NK-92 (cell line): Measurements from ENCODE around the gene FBXL13.
A peak's percentile ranks its signal among the peaks of the same experiment; 100 is the strongest.
"Not testable (repeated sequence)": the region's sequence is repeated elsewhere in the genome, so short reads cannot be mapped to it uniquely, and the experiment has no call there.

Experiments used
- DNase-seq: peaks from one replicate; lab custom pipeline; 2025; ENCODE audit not compliant: unreplicated experiment; lab: John Stamatoyannopoulos, UW

FBXL13 gene

GRCh38 chr7:103074519-103075336 is at the start of gene FBXL13, which contains the start of gene ARMC10:
Gene FBXL13 (minus strand): TSS chr7:103074796.
Gene ARMC10 (plus strand): TSS chr7:103075140. CDS start chr7:103075273, 133 bp downstream.
- DNase-seq = peak; percentile 29

- DNase-seq = no peak
These were observed 48.9 kb upstream of the FBXL13 start for GRCh38 chr7:103123529-103123928.

DNA sequence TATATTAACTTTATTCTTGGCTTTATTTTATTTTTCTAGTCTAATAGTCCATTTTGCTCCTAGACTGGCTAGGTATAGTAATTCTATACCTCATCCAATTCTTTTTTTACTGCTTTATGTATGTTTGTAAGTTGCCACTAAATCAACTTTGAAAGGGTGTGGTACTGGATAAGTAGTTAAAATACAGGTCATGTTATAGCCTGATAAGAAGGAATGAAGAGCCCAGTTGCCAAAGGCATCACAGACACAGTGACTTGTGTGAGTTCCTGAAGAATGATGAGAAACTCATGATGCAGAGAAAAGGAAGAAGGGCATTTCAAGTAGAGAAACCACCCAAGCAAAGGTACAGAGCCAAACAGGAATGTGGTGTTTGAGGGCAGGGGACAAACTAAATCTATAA is 47.0 kb upstream of the FBXL13 start:
- DNase-seq = no peak

DNA sequence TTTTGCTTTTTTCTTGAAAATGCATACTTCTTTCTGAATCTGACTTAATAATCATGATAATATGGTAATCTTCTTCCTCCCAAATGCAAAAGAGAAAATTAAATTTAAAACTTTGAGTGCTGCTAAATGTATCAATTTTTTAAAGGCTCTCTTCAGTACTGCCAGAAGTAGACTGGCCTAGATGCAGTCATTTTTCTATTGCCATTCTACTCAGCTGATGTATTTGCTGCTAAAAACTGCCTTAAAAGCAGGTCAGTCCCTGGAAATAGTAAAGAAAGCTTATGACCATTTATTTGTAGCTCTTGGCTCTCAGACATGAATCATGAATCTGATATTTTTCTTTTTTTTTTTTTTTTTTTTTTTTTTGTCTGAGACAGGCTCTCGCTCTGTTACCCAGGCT is 45.8 kb upstream of the FBXL13 start:
- DNase-seq = no peak

DNA sequence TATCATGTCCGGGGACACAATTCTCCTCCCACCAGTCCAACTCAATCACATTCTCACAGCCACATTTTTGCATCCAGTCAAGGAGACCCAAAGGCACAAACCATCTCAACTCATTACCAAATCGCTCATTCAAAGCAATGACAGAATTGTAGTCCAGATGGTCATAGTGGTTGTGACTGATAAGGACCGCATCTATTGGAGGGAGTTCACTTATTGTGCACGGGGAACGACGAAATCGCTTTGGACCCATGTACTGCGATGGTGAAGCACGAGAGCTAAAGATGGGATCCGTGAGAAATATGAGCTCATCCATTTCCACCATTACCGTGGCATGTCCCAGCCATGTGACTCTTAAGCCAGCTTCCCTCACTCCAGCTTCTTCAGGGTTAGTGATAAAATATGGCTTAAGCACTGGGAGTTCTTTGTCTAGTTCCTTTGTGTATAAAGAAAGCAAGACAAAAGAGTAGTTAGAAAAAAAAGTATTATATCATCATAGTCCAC is 45.2 kb upstream of the FBXL13 start:
- no peak for DNase-seq

- DNase-seq = no peak
These were observed 42.9 kb upstream of the FBXL13 start for GRCh38 chr7:103117465-103117864.

DNA sequence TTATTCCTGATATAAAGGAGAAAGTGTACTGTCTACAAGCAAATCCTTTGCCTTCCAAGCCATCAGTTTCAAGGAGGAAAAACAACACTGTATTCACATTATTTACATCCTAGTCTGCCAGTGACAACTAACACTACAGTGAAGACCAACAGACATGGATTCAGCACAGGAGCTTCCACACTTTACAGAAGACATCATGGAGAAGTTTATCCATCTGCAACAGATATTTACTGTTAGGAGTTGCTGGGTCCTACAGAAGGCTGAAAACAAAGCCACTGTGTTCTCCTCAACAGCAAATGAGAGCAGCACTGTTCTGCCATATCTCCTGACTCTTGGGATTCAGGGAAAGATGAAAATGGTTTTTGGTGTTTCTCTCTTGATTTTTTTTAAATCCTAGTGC is 42.4 kb upstream of the FBXL13 start:
- DNase-seq = no peak

GRCh38 chr7:103116511-103116910 is 41.9 kb upstream of the FBXL13 start:
- DNase-seq = no peak

DNA sequence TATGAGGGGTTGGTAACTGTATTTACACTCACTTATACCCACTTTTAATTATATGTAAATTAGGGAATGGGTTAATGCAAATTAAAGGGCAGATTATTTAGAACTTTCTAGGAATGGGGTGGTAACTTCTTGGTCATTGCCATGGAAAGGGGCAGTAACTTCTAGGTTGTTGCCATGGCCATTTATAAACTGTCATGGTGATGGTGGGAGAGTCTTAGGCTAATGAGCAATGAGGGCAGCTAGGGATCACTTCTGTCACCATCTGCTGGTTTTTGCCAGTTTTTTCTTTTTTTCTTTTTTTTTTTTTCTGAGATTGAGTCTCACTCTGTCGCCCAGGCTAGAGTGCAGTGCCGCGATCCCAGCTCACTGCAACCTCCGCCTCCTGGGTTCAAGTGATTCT is 41.2 kb upstream of the FBXL13 start:
- DNase-seq = no peak

DNA sequence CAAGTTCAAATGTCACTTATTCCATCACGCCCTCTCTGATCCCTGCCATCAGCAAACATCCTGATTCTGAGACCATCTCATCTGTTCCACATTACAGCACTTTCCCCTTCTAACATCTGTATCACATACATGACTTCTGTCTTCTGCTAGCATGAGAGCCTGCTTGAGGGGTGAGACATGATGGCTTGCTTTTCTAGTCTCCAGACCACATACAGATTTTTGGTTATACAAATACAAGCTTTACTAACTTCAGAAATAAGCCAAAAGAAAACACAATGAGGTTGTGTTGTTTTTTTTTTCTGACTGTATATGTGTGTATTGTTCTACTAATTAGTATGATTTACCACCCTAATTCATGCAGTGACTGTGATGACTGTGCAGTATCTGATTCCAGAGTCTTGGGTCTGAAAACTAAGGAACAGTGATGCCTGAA is 40.0 kb upstream of the FBXL13 start:
- DNase-seq = no peak

DNA sequence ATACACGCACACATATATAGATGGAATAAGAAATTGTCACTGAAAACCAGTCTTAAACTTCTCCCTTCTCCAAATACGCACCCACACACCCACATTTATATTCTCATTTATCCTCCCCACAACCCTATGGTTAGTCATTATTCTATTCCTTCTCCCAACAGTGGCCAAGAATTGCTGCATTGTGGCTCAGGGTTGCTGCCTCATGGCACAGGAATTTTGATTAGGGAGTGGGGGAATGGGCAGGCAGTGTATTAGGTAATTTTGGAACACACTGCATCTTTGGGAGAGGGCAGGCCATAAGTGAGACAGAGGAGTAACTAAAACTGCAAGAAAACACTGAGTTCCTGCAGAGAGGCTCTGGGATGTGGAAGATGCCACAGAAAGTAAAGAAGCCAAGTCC is 38.6 kb upstream of the FBXL13 start:
- DNase-seq = no peak

DNA sequence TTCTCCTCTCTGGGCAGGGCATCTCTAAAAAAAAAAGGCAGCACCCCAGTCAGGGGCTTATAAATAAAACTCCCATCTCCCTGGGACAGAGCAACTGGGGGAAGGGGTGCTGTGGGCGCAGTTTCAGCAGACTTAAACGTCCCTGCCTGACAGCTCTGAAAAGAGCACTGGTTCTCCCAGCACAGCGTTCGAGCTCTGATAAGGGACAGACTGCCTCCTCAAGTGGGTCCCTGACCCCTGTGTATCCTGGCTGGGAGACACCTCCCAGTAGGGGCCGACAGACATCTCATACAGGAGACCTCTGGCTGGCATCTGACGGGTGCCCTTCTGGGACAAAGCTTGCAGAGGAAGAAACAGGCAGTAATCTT is 32.1 kb upstream of the FBXL13 start:
- DNase-seq = not testable (repeated sequence)

DNA sequence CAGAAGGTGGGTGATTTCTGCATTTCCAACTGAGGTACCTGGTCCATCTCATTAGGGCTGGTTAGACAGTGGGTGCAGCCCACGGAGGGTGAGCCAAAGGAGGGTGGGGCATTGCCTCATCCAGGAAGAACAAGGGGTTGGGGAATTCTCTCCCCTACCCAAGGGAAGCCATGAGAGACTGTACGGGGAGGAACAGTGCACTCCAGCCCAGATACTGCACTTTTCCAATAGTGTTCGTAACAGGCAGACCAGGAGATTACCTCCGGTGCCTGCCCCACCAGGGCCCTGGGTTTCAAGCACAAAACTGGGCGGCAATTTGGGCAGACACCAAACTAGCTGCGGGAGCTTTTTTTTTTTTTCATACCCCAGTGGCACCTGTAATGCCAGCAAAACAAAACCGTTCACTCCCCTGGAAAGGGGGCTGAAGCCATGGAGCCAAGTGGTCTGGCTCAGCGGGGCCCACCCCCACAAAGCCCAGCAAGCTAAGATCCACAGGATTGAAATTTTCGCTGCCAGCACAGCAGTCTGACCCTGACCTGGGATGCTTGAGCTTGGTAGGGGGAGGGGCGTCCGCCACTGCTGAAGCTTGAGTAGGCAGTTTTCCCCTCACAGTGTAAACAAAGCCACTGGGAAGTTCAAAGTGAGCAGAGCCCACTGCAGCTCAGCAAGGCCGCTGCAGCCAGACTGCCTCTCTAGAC is 31.6 kb upstream of the FBXL13 start:
- no peak for DNase-seq

DNA sequence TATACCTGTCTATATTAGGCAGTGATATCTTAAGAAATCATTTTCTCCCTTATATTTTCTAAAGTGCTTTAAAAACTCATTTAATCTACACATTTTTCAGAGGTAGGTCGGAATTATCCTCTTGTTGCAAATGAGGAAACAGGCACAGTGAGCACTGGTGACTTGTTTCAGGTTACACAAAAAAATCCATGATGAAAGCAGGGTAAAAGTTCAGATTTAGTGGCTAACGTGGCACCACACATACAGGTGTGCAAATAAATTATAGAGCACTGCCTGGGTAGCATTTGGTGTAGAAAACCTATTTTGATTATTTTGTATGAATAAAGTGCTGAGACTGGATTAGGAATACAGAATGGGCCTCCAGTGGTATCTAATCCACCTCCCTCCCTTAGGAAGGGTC is 26.9 kb upstream of the FBXL13 start:
- no peak for DNase-seq

DNA sequence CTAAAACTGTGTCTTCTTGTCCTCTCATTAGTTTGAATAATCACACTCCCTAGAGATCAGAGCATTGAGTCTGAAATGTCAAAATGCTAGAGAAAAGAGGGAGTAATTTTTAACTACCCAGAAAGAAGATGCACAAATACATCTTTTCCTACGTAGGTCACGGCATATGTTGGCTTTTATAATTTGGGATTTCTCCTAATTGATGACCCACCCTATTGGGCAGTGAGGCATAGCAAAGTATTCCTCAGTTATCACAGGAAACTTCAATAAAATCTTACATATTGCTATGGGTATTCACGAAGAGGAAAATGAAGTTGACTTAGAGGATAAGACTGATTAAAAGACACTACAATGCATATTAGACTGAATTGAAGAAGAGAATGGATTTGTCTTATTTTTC is 25.8 kb upstream of the FBXL13 start:
- no peak for DNase-seq

DNA sequence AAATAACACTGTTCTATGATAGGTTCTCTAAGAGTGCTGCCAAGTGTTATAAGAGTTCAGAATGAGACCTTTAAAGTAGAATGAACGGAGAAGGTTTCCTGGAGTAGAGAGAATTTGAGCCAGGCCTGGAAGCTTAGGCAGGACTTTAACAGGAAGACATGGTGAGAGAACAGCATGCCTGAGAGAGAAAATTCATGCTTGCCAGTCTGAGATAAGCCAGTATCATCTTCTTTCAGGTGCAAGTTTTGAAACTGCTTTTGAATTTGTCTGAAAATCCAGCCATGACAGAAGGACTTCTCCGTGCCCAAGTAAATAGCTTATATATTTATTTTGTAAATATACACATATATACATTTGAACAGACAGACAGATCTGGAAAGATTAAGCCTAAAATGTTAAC is 22.4 kb upstream of the FBXL13 start:
- DNase-seq = no peak

- DNase-seq = not testable (repeated sequence)
These were observed 21.0 kb upstream of the FBXL13 start for GRCh38 chr7:103095558-103095957.

DNA sequence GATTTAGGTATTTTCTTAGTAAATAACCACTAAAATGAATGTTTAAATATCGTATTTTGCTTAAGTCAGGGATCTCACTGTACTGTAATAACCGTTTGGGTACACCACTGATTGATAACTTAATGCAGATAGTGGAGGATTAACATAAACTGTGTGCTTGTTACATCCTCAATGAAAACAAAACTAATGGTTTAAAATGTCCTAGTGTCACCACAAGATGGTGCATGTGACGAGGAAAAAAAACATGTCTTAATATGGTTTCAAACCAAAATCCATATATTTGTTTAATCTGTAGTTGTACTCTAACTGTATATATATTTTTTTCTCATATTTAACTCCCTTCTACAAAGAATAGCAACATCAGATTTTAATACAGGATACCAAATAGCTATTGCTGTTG is 19.5 kb upstream of the FBXL13 start:
- no peak for DNase-seq

DNA sequence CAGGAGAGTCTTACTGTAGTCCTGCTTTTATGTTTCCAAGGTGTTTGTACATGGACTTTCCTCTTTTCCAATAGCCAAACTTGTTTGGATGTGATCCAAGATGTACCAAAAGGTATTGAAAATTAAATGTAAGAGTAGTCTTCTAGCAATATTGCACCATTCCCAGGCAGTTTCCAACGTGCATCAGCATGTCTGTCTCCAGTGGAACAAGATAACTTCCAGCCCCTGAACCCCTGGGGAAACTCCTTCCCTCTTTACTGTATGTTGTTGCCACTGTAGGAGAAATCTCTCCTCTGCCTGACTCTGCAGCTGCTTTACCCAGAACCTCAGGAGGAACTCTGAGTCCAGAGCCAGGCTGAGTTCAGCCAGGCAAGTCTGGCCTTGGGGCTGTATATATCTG is 18.8 kb upstream of the FBXL13 start:
- DNase-seq = no peak

GRCh38 chr7:103092321-103092720 is 17.7 kb upstream of the FBXL13 start:
- DNase-seq = not testable (repeated sequence)

- DNase-seq = no peak
These were observed 8.6 kb upstream of the FBXL13 start for GRCh38 chr7:103083210-103083609.

- DNase-seq = no peak
These were observed 7.9 kb upstream of the FBXL13 start for GRCh38 chr7:103082497-103082896.
